MM.1S (cell line): ENCODE data around the gene GJB5.

ENCODE experiments used
- CTCF ChIP-seq: fragments of 300-600 bp; sonication (generic); IDR thresholded peaks from 2 replicates; pipeline ENCODE4 v1.5.1; 2016; ENCODE audit warnings: antibody characterized with exemption, low read length, mixed read lengths
- EZH2 ChIP-seq: fragments of 300-600 bp; sonication (generic); optimal IDR thresholded peaks from 2 replicates; pipeline ENCODE3; 2017; ENCODE audit warnings: low read depth, mild to moderate bottlenecking, antibody characterized with exemption, low read length, mixed read lengths

GRCh38 chr1:34708106-34708505, 46.7 kb upstream of the GJB5 start:
- TF ChIP-seq CTCF (no peak), EZH2 (no peak)
